Stimulated activated CD4-positive, alpha-beta T cell treated with anti-CD3 and anti-CD28 coated beads, Interleukin-4, amount 100 ng/mL, for 48 hours (primary cell): ENCODE measurements around the gene HOXC4.
"Not testable (repeated sequence)": the region's sequence is repeated elsewhere in the genome, so short reads cannot be mapped to it uniquely, and the experiment has no call there.

Source experiments
- DNase-seq, 2 donors: peaks; one replicate each; pipeline ENCODE4 v3.0.0-alpha.2; 2020; ENCODE audit warnings: low read depth in 2 of 2

HOXC4 gene

DNA sequence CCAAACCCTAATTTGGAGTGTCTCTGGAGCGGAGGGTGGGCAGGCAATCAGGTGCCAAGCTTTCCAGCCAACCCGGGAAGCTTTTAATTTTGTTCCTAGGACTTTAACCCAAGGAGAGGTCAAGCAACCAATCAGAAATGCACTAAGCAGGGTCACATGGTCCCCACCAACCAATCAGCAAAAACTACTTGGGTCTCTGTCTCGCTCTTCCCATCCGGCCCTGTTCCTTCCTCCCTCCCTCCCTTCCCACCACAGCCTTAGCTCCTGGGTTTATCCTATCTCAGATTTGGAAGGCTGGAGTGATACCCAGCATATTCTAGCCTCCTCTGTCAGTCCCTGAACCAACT lies 13.5 kb upstream of the HOXC4 start:
- DNase-seq = no peak

DNA sequence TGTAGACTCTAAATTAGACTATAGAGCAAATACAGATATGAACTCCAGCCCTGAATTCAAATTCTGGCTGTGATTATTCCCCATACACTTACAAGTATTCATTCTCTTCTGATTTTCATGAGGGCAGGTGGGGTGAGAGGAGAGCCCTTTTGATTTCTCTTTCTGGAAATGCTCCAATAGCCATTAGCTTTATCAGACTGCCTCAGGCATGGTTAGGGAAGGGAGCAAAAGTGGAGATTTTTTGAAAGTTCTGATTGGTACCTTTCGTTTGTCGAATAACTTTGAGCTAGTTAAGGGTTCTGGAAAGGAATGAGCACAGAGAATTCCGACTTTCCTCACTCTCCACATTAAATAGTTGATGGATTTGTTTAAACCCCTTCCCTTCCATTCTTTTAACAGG lies 13.0 kb upstream of the HOXC4 start:
- DNase-seq = no peak

GRCh38 chr12:54041097-54041690 lies 12.4 kb upstream of the HOXC4 start:
- DNase-seq = no peak

DNA sequence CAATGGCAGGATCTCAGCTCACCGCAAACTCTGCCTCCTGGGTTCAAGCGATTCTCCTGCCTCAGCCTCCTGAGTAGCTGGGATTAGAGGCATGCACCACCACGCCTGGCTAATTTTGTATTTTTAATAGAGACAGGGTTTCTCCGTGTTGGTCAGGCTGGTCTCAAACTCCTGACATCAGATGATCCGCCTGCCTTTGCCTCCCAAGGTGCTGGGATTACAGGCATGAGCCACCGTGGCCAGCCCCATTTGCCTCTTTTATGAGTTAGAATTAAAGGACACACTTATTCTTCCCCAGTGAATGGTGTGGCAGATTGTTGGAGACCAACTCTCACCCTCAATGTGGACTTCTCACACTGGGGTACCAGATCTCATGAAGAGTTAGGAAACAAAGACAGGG lies 11.6 kb upstream of the HOXC4 start:
- DNase-seq = not testable (repeated sequence)

DNA sequence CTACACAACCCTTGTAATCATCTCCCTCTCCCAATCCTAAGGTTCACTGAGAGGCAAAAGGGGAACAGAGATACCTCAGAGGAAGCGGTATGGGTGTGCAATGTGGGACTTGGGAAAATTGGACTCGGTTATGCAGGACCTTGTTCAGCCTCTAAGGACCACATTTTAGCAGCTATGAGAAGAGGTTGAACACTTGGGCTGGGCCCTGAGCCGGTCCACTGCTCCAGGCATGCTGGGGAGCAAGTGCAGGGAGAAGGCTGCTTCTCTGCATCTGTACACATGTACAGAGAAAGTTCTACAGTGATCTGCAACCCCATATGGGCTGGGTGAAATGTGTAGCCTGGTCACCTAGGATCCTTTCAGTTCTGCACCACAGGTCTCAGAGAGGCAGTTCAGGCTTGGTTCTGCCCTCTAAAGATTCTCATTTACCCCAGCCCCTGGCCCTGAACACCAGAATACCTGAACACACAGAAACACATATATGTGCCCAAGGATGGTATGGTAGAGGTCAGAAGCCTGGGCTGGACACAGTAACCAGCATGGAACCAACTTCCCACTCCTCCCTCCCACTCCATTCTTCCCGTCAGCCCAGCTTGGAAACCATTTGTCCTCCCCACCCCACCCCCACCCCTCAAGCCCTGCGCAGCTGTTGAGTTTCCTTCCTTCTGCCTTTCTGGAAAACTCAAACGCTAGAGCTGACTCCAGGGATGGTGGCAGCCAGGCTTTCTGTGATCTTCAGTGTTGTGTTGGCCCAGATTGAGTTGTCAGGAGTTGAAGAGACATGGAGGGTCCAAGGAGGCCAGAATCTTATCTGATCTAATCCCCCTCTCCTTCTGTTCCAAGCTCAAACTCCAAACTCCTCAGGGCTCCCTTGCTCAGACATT lies 10.4 kb upstream of the HOXC4 start:
- DNase-seq = no peak

- no peak for DNase-seq
Measured at GRCh38 chr12:54044425-54045103, 9.1 kb upstream of the HOXC4 start.

GRCh38 chr12:54045401-54045800 lies 8.2 kb upstream of the HOXC4 start:
- DNase-seq = no peak

GRCh38 chr12:54045868-54046521 lies 7.6 kb upstream of the HOXC4 start:
- no peak for DNase-seq

DNA sequence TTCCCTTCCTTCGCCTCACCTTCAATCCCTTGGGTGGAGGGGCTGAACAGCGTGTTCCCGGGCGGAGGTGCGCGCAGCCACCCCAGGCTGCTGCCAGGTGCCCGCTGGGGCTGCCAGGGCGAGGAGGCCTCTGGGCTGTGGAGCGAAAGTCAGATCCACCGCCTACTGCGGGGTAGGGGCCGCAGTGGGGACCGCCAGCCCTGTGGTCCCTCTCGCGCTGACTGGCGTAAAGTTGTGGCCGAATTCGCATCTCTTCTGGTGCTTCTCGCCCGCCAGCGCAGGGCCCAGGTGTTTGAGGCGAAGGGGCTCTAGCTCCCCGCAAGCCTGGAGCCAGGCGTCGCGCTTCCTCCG lies 6.9 kb upstream of the HOXC4 start:
- DNase-seq = no peak

DNA sequence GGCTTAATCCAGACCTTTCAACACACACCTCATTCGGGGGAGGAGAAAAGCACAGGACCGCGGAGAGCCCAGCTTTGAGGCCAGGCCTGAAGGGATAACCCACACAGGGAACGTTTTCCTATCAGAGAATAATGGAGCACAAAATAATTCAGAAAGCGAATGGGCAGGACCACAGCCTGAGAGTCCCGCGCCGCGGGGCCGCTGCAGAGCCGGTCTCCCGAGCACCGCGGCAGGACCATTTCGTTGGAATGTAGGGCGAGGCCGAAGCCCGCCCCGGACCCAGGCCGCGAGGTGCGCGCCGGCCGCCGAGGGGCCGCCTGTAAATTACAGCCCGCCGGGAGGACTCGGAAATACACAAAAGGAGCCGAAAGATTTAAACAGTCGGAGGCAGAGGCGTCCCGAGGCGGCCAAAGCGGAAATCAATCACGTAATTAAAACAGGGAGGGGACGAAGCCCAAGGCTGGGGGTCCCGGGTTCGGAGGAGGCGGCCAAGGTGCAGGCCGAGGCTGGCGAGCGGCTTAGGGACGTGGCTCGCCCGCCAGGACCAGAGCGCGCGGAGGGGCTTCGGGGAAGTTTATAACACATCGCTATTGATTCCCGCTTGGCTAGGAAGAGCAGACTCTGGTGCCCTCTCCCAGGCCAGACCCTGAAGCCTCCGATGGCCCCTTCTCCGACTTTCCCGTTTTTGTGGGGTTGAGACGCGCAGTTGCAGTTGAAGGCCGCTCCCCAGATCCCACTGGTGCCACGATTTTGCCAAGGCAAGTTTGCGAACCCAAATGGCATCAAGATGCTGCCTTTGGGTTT lies 6.3 kb upstream of the HOXC4 start:
- no peak for DNase-seq

DNA sequence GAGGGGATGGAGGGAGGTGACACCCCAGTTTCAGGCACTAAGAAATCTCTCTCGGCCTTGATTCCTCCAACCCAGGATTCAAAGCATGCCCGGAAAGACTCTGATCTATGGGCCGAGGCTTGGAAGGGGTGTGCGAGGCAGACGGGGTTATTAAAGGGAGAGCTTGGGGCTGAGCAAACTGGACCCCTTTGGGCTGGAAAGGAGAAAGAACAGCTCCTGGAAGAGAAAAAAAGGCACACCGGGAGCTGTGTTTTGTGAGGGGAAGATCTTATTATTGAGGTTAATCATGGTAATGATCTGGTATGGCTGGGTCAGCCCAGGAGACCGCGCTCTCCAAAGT lies 5.7 kb upstream of the HOXC4 start:
- DNase-seq = no peak

- DNase-seq = no peak
Measured at GRCh38 chr12:54048406-54049093, 5.1 kb upstream of the HOXC4 start.

DNA sequence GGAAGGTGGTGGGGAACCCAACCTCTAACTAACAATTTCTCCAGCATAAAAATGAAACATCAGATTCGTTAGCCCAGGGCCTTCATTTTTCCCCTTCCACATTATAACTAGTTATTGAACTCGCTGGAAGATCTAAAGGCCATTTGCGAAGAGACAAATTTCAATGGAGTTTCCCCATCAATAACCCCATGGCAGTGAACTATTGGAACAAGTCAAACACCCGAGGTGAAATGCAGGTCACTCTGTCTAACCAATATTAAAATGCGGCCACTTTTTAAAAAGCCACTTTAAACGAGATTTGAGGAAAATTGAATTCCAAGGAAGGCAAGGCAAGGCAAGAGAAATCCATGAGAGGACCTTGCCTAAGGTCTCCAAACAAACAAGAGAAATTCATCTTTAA lies 4.5 kb upstream of the HOXC4 start:
- no peak for DNase-seq

DNA sequence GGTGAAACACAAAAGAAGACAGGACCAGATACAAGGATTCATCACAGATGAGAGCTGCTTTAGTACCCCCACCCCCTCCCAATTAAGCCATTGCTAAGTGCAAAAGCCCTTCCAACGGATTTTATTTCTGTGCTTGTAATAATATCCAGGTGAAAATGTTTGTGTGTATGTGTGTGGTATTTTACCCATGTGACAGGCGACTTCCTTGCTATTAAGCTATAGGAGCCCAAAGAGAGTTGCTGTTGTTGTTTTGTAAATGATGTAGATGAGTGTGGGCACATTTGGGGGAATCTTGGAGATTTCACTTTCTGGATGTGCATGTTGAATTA lies 3.2 kb upstream of the HOXC4 start:
- DNase-seq = no peak

DNA sequence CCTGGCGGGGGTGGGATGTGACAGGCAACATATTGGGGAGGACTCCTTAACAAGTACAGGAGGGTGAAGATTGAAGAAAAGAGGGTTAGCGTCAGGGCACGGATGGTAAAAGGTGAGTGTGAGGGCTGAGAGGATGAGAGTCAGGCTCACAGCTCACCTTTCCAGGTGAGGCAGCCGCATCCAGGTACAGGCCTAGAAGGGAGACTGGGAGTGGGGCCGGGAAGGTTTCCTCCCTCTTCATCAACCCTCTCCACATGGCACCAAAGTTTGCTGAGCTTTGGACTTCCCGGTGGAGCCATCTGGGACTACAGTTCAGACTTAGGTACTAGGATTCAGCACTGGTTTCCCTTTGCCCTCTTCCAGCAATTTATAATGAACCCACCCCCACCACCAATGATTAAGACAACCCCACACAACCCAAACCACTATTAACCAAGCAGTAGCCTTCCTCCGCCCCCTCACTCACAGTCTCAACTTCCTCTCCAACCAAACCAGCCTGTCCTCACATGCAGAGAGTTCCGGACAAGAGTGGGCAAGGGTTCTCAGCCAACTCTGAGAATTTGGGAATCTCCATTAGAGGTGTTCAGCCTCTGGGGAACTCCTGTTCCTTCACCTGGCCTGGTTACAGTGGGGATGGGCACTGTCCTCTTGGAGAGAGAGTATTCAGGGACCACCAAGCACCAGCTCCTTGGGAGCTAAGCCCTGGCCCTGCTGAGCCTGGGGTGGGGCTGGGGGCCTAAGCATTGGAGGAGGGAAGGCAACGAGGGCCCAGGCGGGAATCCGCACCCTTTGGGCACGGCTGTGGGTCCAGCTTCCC lies 2.4 kb upstream of the HOXC4 start:
- DNase-seq = no peak

DNA sequence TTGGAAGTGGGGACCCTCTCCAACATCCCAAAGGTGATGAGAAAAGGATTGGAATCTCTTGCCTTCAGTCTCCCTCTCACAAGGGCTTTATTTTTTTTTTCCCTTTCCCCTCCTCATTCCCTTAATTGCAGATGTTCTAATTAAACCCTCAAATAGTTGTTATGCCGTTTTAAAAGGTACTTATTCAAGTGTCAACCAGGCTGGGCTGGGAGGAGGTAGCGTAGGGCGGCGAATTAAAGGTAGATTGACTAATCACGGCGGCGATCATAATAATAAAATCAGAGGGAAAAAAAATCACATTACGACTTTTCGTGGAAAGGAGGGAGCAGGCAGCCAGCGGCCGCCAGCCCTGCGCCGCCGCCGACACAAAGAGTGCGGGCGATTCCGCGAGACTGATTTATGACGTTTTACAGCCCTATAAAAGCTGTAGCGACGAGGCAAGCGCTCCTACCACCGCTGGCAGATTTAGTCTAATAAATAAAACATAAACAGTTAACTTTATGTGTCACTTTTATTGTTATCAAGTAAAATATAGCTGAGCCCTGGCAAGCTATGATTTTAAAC lies 1.7 kb upstream of the HOXC4 start:
- DNase-seq = no peak

GRCh38 chr12:54052438-54053002 lies 1.1 kb upstream of the HOXC4 start:
- DNase-seq = no peak

- DNase-seq = no peak
Measured at GRCh38 chr12:54053003-54053750, 458 bp upstream of the HOXC4 start.

GRCh38 chr12:54054742-54055194 lies 1.1 kb downstream of the HOXC4 start:
- no peak for DNase-seq
